H1 (cell line): ENCODE data around the gene FBXW5. TPM values are rescaled to one million over a fixed set of nuclear protein-coding genes. Genes with fewer than 3 reads are reported as not detected.

Experiments
- CTCF ChIA-PET: fragments of 300-600 bp; sonication (Branson Sonifier 250); formaldehyde crosslinking; loops from one replicate; lab custom pipeline; 2021; ENCODE audit not compliant: partially characterized antibody; lab: Charles Lee
- POLR2A ChIA-PET: fragments of 300-600 bp; sonication (Branson Sonifier 250); formaldehyde crosslinking; loops from one replicate; lab custom pipeline; 2021; ENCODE audit warnings: inconsistent platforms; ENCODE audit not compliant: partially characterized antibody; lab: Charles Lee
- DNase-seq, 2 experiments: peaks; one replicate each; pipeline versions ENCODE4 v3.0.0 to v3.0.0-alpha.2; 2010 to 2022; ENCODE audit warnings: low spot score in 2 of 2, low read depth in 1 of 2, mixed read lengths in 1 of 2
- FAIRE-seq: peaks from 2 replicates; lab custom pipeline; 2011; peaks lifted over from hg19 to GRCh38; lab: Jason Lieb, UNC
- H2AFZ ChIP-seq: 2 replicates; pipeline ENCODE4 v1.8.1; 2012; ENCODE audit warnings: low read length, inconsistent platforms
- H2AK5ac ChIP-seq: 2 replicates; pipeline ENCODE4 v1.6.1; 2013; ENCODE audit warnings: low read depth, low read length
- H2BK120ac ChIP-seq: replicated peaks from 2 replicates; pipeline ENCODE3; 2013; ENCODE audit warnings: low read depth, low read length, inconsistent platforms
- H2BK12ac ChIP-seq: 2 replicates; pipeline ENCODE4 v1.6.1; 2013; ENCODE audit warnings: low read depth, low read length
- H2BK15ac ChIP-seq: 2 replicates; pipeline ENCODE4 v1.6.1; 2013; ENCODE audit warnings: low read length
- H2BK20ac ChIP-seq: 2 replicates; pipeline ENCODE4 v1.6.1; 2013; ENCODE audit warnings: low read length
- H2BK5ac ChIP-seq: 2 replicates; pipeline ENCODE4 v1.6.1; 2013; ENCODE audit warnings: low read depth, low read length
- H3K14ac ChIP-seq: 2 replicates; pipeline ENCODE4 v1.6.1; 2013; ENCODE audit warnings: inconsistent platforms; ENCODE audit not compliant: insufficient read length
- H3K18ac ChIP-seq: 2 replicates; pipeline ENCODE4 v1.6.1; 2013; ENCODE audit warnings: low read length; ENCODE audit errors: extremely low read depth
- H3K23ac ChIP-seq: 2 replicates; pipeline ENCODE4 v1.6.1; 2013; ENCODE audit warnings: inconsistent platforms; ENCODE audit not compliant: insufficient read length
- H3K23me2 ChIP-seq: 2 replicates; pipeline ENCODE4 v1.6.1; 2013; ENCODE audit warnings: low read depth, low read length
- H3K27ac ChIP-seq: 2 replicates; pipeline ENCODE4 v1.6.1; 2011; ENCODE audit warnings: low read depth, low read length, inconsistent platforms
- H3K27me3 ChIP-seq, 4 experiments: replicated peaks in 1 of 4; 1 replicate in 1 of 4; 2 replicates in 3 of 4; pipeline versions ENCODE4 v1.6.1 to v1.8.1; 2011 to 2013; ENCODE audit warnings: low read length in 3 of 4, mild to moderate bottlenecking in 3 of 4, inconsistent platforms in 2 of 4, mixed read lengths in 2 of 4, moderate library complexity in 1 of 4; ENCODE audit not compliant: control insufficient read depth in 3 of 4, insufficient read depth in 3 of 4; ENCODE audit errors: extremely low read depth in 1 of 4
- H3K36me3 ChIP-seq, 4 experiments: 2 replicates each; pipeline versions ENCODE4 v1.6.1 to v1.8.1; 2011 to 2013; ENCODE audit warnings: mild to moderate bottlenecking in 4 of 4, low read length in 3 of 4, moderate library complexity in 2 of 4, control low read depth in 1 of 4, inconsistent platforms in 1 of 4; ENCODE audit not compliant: insufficient read depth in 4 of 4, control insufficient read depth in 2 of 4
- H3K4ac ChIP-seq: replicated peaks from 2 replicates; pipeline ENCODE3; 2013; ENCODE audit warnings: low read length, low read depth, mixed read lengths, inconsistent platforms; ENCODE audit not compliant: insufficient read length
- H3K4me1 ChIP-seq, 4 experiments: replicated peaks in 1 of 4; 1 replicate in 1 of 4; 2 replicates in 3 of 4; pipeline versions ENCODE4 v1.6.1 to v1.8.1; 2011 to 2013; ENCODE audit warnings: low read length in 3 of 4, inconsistent platforms in 2 of 4, mixed read lengths in 1 of 4; ENCODE audit not compliant: insufficient read depth in 4 of 4, control insufficient read depth in 3 of 4
- H3K4me2 ChIP-seq, 2 experiments: 2 replicates each; pipeline versions ENCODE4 v1.6.1 to v1.8.1; 2011 to 2013; ENCODE audit warnings: low read depth in 2 of 2, low read length in 2 of 2, control low read depth in 1 of 2, inconsistent platforms in 1 of 2, mild to moderate bottlenecking in 1 of 2; ENCODE audit not compliant: insufficient read depth in 1 of 2
- H3K4me3 ChIP-seq, 4 experiments: fragments of 200-600, 300-600 bp in 1 of 4; sonication (generic), shearing (Covaris generic), sonication (Bioruptor Twin) in 1 of 4; 2 replicates each; pipeline versions ENCODE4 v1.5.1 to v1.8.1; 2011 to 2016; ENCODE audit warnings: low read length in 4 of 4, low read depth in 3 of 4, control low read depth in 2 of 4, inconsistent platforms in 2 of 4, mild to moderate bottlenecking in 2 of 4, mixed read lengths in 1 of 4, moderate library complexity in 1 of 4; ENCODE audit not compliant: insufficient read depth in 2 of 4; ENCODE audit errors: extremely low read depth in 1 of 4
- H3K56ac ChIP-seq: replicated peaks from 2 replicates; pipeline ENCODE3; 2013; ENCODE audit warnings: low read depth, mild to moderate bottlenecking, mixed read lengths, low read length, inconsistent platforms; ENCODE audit not compliant: insufficient read length
- H3K79me1 ChIP-seq: 2 replicates; pipeline ENCODE4 v1.6.1; 2013; ENCODE audit warnings: low read depth, low read length, control low read depth
- H3K79me2 ChIP-seq, 2 experiments: 2 replicates each; pipeline versions ENCODE4 v1.6.1 to v1.8.1; 2012 to 2013; ENCODE audit warnings: low read length in 2 of 2, mild to moderate bottlenecking in 2 of 2, inconsistent platforms in 1 of 2; ENCODE audit not compliant: insufficient read depth in 2 of 2, control insufficient read depth in 1 of 2
- H3K9ac ChIP-seq, 4 experiments: replicated peaks in 1 of 4; 1 replicate in 1 of 4; 2 replicates in 3 of 4; pipeline versions ENCODE4 v1.6.1 to v1.8.1; 2011 to 2013; ENCODE audit warnings: low read depth in 3 of 4, low read length in 3 of 4, control low read depth in 2 of 4, mild to moderate bottlenecking in 2 of 4, moderate library complexity in 2 of 4, inconsistent platforms in 1 of 4; ENCODE audit errors: extremely low read depth in 1 of 4
- H3K9me3 ChIP-seq, 2 experiments: 2 replicates each; pipeline versions ENCODE4 v1.6.1 to v1.8.1; 2012 to 2013; ENCODE audit warnings: mild to moderate bottlenecking in 2 of 2, moderate library complexity in 2 of 2, control low read depth in 1 of 2, inconsistent platforms in 1 of 2, low read depth in 1 of 2, low read length in 1 of 2, mixed read lengths in 1 of 2; ENCODE audit not compliant: insufficient read depth in 2 of 2
- H4K20me1 ChIP-seq, 2 experiments: replicated peaks in 1 of 2; 2 replicates each; pipeline versions ENCODE3 to v1.8.1; 2011 to 2013; ENCODE audit warnings: inconsistent platforms in 2 of 2, low read length in 2 of 2, mild to moderate bottlenecking in 1 of 2; ENCODE audit not compliant: insufficient read depth in 2 of 2, control insufficient read depth in 1 of 2
- H4K5ac ChIP-seq: 2 replicates; pipeline ENCODE4 v1.6.1; 2013; ENCODE audit warnings: low read length, low read depth, mixed read lengths, inconsistent platforms; ENCODE audit not compliant: insufficient read length
- H4K8ac ChIP-seq: 2 replicates; pipeline ENCODE4 v1.8.0; 2013; ENCODE audit warnings: mild to moderate bottlenecking, moderate library complexity, low read length, inconsistent platforms; ENCODE audit not compliant: insufficient read depth; ENCODE audit errors: extremely low read depth
- H4K91ac ChIP-seq: replicated peaks from 2 replicates; pipeline ENCODE3; 2013; ENCODE audit warnings: low read length, mixed read lengths, inconsistent platforms; ENCODE audit not compliant: insufficient read length
- ATF3 ChIP-seq: IDR thresholded peaks from 2 replicates; pipeline ENCODE4 v1.6.1; 2011; ENCODE audit warnings: low read depth, mild to moderate bottlenecking, low read length; ENCODE audit not compliant: insufficient read depth
- HDAC2 ChIP-seq, 2 experiments: fragments of 300-600 bp in 1 of 2; sonication (generic) in 1 of 2; IDR thresholded peaks; 2 replicates each; pipeline ENCODE4 v1.6.1; 2011 to 2012; ENCODE audit warnings: low read depth in 2 of 2, low read length in 2 of 2, mild to moderate bottlenecking in 2 of 2, moderate library complexity in 2 of 2, borderline replicate concordance in 1 of 2, inconsistent platforms in 1 of 2
- NRF1 ChIP-seq: IDR thresholded peaks from 2 replicates; pipeline ENCODE4 v1.6.1; 2011; ENCODE audit warnings: mild to moderate bottlenecking, low read depth, low read length, improper control_type of control experiment
- WGBS, 2 experiments: shearing (Covaris generic) in 1 of 2; methylation state at CpG; one replicate each; pipeline versions ENCODE4 v1.1.6 to v1.1.7; 2013 to 2015; ENCODE audit warnings: low lambda C conversion rate in 2 of 2, mixed read lengths in 2 of 2, inconsistent platforms in 1 of 2, low coverage in 1 of 2, missing lambda C conversion rate in 1 of 2; ENCODE audit not compliant: insufficient replicate concordance in 2 of 2, insufficient coverage in 1 of 2, insufficient read length in 1 of 2; ENCODE audit errors: extremely low coverage in 1 of 2, missing lambda C conversion rate in 1 of 2; 5-methylcytosine and 5-hydroxymethylcytosine counted together
- polyA plus RNA-seq, 7 experiments: library from polyadenylated mRNA; depleted of rRNA in 3 of 7; stranded (reverse) in 5 of 7; unstranded in 2 of 7; fragments of >200 nt in 5 of 7; fragments of 200-250 nt in 2 of 7; gene quantifications; 1 replicate in 5 of 7; 2 replicates in 1 of 7; 4 replicates in 1 of 7; pipeline versions ENCODE4 v1.2.1 to v1.2.3, GENCODE V29; 2011 to 2013; ENCODE audit warnings: missing spikeins in 2 of 7, mixed read lengths in 2 of 7
- total RNA-seq: library from RNA; stranded (reverse); fragmentation: NEBNext Ultra II Directional; extraction: Animal tissue kit (Norgen Biotek cat#: 25700); gene quantifications from 2 replicates; pipeline ENCODE4 v1.2.1, GENCODE V29; 2021

FBXW5 gene
- total and polyA plus RNA-seq, 2 of the 8 experiments (the other 6 are each of a cell fraction or from before 2014, with no cell fraction given): 49.0 to 71.0 TPM

DNA sequence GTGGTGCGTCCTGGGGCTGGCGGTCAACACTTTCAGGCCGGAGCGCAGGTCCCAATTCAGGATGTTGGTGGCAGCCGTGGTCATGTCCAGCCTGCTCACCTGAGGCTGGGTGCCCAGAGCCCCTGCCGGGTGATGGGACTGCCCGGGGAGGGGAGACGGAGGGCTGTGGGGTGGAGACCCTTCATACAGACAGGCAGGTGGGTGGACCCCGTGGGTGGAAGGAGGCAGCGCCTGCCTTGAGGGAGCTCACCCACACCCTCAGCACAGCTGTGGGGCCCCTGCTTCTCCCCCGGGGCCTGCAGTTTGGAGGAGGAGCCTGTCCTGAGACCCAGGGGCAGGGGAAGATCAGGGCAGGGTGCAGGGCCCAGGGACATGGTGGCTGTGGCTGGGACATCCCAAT, 25.8 kb upstream of the FBXW5 start:
- Histone ChIP-seq H3K18ac (no peak overlapping the region), H3K23me2 (no peaks in the 10 kb centered on the region), H2BK12ac (no peak overlapping the region), H3K79me2 (no peaks in the 10 kb centered on the region), H2BK15ac (no peak overlapping the region), H3K4me2 (no peak overlapping the region), H3K56ac (no peak overlapping the region), H3K9ac (no peak overlapping the region), H2BK120ac (no peak overlapping the region), H3K23ac (no peak overlapping the region), H3K4me1 (peaks cover 0 to 7% (median 4%) of the 10 kb centered on the region in 4 experiments; a peak in 3 of 7 replicates), H4K20me1 (no peaks in the 10 kb centered on the region), H3K36me3 (no peaks in the 10 kb centered on the region), H4K8ac (no peak overlapping the region), H2BK20ac (no peak overlapping the region), H2BK5ac (no peak overlapping the region), H3K79me1 (no peaks in the 10 kb centered on the region), H2AK5ac (no peak overlapping the region), H3K27me3 (no peaks in the 10 kb centered on the region), H2AFZ (no peak overlapping the region), H3K14ac (no peak overlapping the region), H3K4me3 (no peak overlapping the region), H4K5ac (no peak overlapping the region), H3K9me3 (no peaks in the 10 kb centered on the region), H4K91ac (no peak overlapping the region), H3K27ac (no peak overlapping the region), H3K4ac (no peak overlapping the region)
- POLR2A ChIA-PET: no interaction called here
- TF ChIP-seq ATF3: no peak
- no peak for TF ChIP-seq HDAC2 (IDR thresholded peaks at IDR 0.05; ENCODE audit: borderline replicate concordance in 1 of 2, low read depth in 2 of 2, low read length in 2 of 2)
- no peak for TF ChIP-seq NRF1
- FAIRE-seq (no peak), DNase-seq (no peak)
- whole genome bisulfite sequencing, 2 experiments: 92% methylated on average over 10 of the region's 11 CpGs; no CpG with 5 or more reads in 1 of the 2 experiments
- CTCF ChIA-PET: interaction anchor here (0.5 to 9.4 kb wide), 5 partner anchors 15 to 260 kb away, joined by 3 to 38 read pairs (median 4); partner anchors contain the start of gene C8G
